22Rv1 (cell line): ENCODE results near the gene RIC8B.

Experiments
- ZFX ChIP-seq: fragments of 450-650 bp; IDR thresholded peaks from 2 replicates; pipeline ENCODE4 v1.6.1; 2017; ENCODE audit warnings: antibody characterized with exemption, borderline replicate concordance
- TF ChIP-seq, protein P1 (sequence below): fragments of 450-650 bp; IDR thresholded peaks from 2 replicates; pipeline ENCODE4 v1.5.1; 2017; ENCODE audit warnings: mild to moderate bottlenecking

- TF ChIP-seq, protein P1, sequence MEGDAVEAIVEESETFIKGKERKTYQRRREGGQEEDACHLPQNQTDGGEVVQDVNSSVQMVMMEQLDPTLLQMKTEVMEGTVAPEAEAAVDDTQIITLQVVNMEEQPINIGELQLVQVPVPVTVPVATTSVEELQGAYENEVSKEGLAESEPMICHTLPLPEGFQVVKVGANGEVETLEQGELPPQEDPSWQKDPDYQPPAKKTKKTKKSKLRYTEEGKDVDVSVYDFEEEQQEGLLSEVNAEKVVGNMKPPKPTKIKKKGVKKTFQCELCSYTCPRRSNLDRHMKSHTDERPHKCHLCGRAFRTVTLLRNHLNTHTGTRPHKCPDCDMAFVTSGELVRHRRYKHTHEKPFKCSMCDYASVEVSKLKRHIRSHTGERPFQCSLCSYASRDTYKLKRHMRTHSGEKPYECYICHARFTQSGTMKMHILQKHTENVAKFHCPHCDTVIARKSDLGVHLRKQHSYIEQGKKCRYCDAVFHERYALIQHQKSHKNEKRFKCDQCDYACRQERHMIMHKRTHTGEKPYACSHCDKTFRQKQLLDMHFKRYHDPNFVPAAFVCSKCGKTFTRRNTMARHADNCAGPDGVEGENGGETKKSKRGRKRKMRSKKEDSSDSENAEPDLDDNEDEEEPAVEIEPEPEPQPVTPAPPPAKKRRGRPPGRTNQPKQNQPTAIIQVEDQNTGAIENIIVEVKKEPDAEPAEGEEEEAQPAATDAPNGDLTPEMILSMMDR = no peak
- TF ChIP-seq ZFX = no peak
These were observed 71.4 kb downstream of the RIC8B start for GRCh38 chr12:106845902-106846301.
